ENCODE results near the gene SSBP3.
"Not testable (repeated sequence)": the region's sequence is repeated elsewhere in the genome, so short reads cannot be mapped to it uniquely, and the experiment has no call there.

The SSBP3 gene

DNA sequence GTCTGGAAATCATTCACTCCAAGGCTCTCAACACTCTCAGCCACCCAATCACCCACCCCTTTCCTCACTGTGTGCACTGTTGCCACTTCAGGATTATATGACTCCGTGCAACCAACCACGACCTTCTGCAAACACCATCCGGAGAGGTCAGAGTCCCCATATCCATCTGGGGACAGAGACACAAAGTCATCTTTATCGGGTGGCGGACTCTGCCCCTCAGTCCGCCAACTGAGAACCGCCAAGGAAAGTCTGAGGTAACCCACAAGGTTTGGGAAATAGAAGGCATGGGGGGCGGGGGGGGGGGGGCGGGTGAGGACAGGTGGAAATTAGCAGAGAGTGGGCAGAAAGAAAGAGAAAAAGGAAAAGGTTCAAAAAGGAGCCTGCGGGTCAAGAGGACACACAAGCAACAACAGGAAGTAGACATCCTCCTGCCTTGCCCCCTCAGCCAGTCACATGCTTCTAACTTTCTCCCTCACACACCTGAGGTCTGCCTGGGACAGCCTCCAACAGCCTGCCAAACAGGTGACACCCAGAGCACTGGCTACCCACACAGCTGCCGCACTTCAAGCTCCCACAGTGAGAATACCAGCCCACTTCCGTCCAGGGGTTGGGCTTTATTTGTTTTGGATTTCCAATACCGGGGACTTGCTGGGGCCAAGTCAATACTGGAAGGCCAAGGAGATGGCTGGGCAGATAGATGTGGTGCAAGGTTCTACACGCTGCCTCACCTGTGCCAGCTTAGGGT is 58.1 kb downstream of the SSBP3 start:
- DNase-seq = no peak

- no peak for DNase-seq
Observed at GRCh38 chr1:54347261-54347954, 58.8 kb downstream of the SSBP3 start.

- DNase-seq = not testable (repeated sequence)
Observed at GRCh38 chr1:54345548-54345947, 60.6 kb downstream of the SSBP3 start.

GRCh38 chr1:54345116-54345515 is 61.1 kb downstream of the SSBP3 start:
- DNase-seq = no peak

DNA sequence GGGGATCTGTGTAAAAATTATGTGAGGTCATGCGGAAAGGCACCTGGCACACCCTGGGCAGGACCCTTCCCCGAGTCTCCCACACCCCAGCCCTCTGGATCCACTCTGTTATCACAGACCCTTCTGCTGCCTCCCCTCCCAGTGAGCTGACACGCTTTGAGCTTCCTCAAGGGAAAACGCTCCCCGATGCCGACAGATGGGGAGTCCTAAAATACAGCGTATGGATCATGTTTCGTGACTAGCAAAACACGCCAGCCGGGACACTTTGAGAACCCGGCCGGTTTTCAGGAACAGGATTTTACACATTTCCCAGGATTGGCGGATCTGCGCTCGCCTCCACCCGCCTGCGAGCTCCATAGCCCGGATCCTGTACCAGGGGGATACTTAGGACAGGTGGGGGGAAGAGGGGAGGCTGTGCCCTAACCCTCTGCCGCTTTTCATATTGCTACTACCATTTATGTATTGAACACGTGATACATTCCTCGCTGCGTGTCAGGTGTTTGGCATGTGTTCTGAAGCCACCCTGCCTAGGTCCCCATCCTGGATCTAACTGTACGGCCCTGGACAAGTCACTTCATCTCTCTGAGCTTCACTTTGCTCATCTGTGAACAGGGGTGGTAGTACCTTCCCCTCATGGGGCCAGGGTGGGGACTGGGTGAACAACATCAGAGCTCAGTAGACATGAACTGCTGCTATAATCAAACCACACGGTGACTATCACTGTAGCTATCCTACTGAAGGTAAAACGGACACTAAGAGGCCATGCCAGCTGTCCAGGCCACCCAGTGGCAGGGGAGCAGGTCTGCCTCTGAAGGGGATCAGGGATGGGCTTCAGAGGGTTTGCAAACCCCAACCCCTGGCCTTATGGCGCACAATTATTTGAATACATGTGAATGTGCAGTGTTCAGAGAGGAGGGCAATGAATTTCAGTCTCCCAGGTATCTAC is 63.2 kb downstream of the SSBP3 start:
- no peak for DNase-seq

GRCh38 chr1:54342288-54342687 is 63.9 kb downstream of the SSBP3 start:
- no peak for DNase-seq

DNA sequence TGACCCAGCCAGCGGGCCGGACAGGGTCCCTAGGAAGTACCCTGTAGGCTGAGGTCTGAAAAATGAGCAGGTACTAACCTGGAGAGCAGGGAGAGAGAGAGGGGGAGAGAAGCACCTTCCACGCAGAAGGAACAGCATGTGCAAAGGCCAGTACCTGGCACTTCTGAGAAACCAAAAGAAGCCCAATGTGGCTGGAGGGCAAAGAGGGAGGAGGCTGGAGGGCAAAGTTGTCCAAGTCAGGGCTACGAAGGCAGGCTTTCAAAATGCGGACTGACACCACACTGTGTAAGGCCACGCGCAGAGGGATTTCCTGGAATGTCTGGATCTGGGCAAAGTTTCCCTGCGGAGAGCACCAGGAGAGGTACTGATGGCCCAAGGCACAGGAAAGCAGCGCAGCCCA is 64.4 kb downstream of the SSBP3 start:
- no peak for DNase-seq

GRCh38 chr1:54340878-54341277 is 65.3 kb downstream of the SSBP3 start:
- DNase-seq = no peak

DNA sequence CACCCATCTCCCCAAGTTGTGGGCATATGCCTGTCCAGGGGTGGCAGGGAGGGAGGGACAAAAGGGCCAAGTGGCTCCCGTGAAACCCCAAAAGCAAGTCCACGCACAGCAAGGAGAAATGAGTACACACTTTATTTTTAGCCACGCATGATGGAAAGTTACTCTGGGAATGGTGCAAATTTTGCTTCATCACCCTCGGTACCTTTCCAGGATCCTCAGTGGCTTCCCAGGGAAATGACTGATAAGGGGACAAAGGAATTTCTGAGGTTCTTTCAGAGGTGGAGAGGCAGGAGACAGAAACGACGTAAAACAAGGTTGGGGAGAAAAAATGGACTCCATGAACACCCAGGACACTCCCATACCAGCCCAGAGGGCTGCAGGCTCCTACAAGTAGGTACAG is 65.8 kb downstream of the SSBP3 start:
- no peak for DNase-seq

DNA sequence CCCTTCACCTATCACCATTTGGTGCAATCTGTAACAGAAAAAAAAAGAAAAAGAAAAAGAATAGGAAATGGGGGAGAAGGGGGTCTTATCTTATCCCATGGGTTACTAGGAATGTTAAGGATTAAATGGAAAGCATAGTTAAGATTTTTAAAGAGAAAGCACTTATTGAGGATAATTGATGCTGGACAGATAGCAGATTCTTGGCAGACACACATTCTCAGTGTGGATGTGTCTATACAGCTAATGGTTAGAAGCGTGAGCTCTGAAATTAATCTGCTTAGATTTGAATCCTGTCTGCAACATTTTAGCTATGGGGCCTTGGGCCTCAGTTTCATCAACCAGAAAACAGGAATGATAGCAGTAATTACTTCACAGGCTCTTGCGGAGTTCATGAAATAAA is 67.1 kb downstream of the SSBP3 start:
- no peak for DNase-seq

DNA sequence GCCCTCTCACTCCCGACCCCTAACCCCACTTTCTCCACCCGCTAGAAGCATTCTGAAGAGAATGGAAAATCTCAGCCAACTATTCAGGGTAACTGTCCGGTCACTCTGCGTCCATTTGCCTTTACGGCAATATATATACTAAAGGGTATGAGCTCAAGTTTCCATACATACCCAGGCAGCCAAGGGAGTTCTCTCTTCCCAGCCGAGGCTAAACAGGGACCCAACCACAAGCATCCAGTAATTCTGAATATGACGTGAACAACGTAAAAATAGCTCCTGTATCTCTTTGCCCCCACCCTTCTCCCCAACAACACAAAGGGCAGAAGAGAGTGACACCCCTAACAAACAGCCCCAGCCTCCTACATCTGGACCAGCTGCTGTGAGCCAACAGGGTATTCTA is 67.7 kb downstream of the SSBP3 start:
- DNase-seq = no peak

DNA sequence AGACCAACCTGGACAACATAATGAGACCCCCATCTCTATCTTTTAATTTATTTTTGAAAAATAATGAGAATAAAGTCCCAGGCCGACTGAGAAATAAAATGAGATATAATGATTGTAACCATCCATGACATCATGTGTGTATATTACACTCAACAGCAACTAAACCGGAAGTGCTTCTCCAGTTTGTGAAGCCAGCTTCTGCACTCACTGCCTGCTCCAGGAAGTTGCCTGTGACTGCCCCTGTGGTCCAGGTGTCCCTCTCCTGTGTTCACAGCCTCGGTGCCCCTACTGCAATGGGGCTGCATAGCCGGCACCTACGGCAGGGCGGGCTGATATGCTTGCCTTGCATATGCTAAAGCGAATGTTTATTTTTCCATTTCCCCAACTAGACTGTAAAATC is 68.3 kb downstream of the SSBP3 start:
- peak; percentile 38 for DNase-seq

GRCh38 chr1:54337034-54337433 is 69.2 kb downstream of the SSBP3 start:
- no peak for DNase-seq

DNA sequence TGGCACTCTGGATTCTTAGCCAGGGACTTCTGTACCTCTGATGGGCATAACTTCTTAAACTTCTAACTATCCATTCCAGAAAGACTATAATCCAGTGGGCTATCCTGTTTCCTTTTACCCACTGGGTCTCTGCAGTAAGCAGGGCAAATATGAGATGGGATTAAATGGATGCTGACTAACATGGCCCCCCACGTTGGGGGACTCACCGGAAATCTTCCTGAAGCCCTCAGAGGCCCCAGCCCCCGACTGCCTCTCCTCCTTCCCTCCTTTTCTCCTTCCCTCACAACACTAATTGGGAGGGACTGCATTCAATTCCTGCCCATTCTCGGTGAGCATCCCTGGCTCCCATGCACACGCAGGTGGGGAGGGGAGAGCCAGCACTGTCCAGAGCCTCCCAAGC is 70.1 kb downstream of the SSBP3 start:
- no peak for DNase-seq

- DNase-seq = no peak
Observed at GRCh38 chr1:54335755-54336108, 70.5 kb downstream of the SSBP3 start.

DNA sequence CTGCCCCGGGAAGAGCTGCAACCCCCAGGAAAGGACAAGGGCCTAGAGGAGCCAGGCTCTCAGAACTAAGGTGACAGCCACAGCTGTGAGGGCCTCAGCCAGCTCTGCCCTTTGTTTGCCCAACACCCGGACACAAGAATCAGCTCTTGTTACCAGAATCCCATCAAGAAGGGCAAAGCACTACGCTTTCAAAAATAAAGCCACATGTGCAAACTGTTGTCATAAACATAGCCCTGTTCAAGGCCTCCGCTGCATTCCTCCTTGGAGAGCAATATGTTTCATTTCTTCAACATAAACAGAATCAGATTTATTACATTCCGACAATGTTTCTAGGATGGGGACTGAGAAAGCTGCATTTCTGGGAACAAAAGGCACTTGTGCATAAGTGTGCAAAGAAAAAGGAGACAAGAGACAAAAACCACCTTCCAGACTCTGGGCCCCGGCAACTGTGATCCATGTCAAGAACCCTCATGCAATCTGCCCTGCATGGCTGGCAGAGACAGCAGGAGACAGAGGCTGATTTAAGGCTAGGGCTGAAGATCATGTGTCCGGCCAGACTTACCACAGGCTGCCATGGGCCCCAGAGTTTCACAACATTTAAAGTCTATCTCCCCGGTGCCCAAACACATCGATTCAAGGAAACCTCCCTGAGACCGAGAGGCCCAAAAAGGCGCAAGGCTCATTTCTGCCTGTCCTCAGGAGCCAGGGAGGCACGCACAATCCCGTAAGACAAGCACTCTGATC is 71.0 kb downstream of the SSBP3 start:
- no peak for DNase-seq

GRCh38 chr1:54332781-54333585 is 73.2 kb downstream of the SSBP3 start:
- no peak for DNase-seq

GRCh38 chr1:54331843-54332463 is 74.2 kb downstream of the SSBP3 start:
- no peak for DNase-seq

DNA sequence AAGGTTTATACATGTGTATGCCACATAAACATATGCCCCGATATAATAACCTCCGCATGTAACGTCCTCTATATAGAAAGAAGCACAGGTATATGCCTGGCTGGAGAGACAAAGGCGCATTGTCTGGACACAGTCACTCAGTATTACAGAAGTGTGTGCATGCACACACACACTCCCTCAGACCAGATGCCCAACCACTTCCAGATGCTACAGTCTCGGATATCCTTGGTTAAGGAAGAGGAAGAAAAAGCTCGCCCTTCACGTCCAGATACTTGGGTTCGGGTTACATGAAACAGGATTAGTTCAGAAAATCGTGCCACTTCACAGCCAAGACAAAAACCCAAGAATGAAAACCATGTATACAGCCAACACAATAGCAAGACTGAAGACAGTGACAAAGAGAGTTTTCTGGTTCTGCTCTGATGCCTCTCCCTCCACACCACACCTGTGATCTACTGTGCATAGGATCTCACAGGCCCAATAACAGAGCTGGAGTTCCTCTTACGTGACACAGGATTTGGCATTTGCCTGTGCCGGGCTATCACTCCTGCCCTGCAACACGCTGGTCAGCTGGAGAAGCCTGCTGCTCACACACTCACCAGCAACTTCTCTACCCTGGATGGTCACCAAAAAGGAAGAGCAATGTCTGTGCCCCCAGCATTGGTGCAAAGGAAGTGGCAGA is 75.0 kb downstream of the SSBP3 start:
- DNase-seq = no peak

DNA sequence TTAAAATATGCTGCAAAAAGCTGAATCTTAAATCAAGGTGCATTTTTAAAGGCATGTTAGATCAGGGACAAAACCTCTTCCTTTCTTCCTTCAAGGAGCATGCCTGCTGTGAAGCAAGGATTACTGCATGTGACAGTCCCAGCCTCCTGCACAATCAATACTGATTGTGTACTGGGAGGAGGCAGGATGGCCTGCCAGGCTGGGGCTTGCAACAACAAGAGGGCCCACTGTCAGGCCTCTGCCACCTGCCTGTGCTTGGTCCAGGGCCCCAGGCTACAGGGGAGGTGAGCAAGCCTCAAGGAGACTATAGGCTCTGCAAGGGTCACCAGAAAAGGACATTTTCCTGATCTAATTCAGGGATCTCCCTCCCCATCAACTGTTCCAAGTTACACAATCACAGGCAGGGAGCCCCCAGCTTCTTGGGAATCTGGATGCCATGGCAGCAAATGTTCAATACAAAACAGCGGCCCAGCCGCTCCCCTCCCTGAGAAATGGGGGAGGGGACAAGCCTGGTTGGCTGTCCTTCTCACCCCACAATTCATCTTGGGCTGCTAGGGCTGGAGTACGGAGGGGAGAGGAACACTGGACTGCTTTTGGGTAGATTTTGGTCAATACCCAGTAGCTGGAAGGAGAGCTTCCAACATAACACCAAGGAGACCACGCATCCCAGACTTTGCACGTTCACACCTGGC is 76.7 kb downstream of the SSBP3 start:
- DNase-seq = no peak
